Fibroblast of pulmonary artery (primary cell): ENCODE data around the gene BICC1.

ENCODE experiments used
- DNase-seq: peaks from one replicate; pipeline ENCODE4 v3.0.0-alpha.2; 2010; ENCODE audit warnings: low read depth
- H3K4me3 ChIP-seq: replicated peaks from 2 replicates; pipeline ENCODE4 v1.5.1; 2011; ENCODE audit warnings: low read depth, mild to moderate bottlenecking, control low read depth, low read length, moderate library complexity
- TF ChIP-seq, protein P1 (sequence below): IDR thresholded peaks from 2 replicates; pipeline ENCODE4 v1.5.1; 2011; ENCODE audit warnings: mild to moderate bottlenecking, control low read depth, low read length, inconsistent platforms; ENCODE audit errors: missing control alignments

The BICC1 gene

DNA sequence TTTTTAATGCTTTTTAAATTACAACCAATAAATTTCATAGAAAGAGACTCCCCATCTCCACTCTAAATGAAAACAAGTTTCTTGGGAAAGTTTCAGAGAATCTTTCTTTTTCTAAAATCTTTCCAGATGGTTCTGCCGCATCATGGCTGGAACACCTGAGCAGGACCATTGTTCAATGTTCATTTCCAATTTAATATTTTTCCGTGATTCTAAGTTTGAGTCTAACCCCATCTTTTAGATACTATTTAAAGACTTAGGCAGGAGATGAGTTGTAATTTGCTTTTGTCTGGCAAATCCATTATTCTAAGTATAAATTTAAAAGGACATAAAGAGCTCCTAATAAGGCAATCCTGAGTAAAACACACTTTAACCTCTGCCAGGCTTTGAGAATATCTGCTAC is 325.2 kb downstream of the BICC1 start:
- H3K4me3 ChIP-seq, result no peak overlapping the region
- TF ChIP-seq, protein P1, sequence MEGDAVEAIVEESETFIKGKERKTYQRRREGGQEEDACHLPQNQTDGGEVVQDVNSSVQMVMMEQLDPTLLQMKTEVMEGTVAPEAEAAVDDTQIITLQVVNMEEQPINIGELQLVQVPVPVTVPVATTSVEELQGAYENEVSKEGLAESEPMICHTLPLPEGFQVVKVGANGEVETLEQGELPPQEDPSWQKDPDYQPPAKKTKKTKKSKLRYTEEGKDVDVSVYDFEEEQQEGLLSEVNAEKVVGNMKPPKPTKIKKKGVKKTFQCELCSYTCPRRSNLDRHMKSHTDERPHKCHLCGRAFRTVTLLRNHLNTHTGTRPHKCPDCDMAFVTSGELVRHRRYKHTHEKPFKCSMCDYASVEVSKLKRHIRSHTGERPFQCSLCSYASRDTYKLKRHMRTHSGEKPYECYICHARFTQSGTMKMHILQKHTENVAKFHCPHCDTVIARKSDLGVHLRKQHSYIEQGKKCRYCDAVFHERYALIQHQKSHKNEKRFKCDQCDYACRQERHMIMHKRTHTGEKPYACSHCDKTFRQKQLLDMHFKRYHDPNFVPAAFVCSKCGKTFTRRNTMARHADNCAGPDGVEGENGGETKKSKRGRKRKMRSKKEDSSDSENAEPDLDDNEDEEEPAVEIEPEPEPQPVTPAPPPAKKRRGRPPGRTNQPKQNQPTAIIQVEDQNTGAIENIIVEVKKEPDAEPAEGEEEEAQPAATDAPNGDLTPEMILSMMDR, result no peak
- no peak for DNase-seq

DNA sequence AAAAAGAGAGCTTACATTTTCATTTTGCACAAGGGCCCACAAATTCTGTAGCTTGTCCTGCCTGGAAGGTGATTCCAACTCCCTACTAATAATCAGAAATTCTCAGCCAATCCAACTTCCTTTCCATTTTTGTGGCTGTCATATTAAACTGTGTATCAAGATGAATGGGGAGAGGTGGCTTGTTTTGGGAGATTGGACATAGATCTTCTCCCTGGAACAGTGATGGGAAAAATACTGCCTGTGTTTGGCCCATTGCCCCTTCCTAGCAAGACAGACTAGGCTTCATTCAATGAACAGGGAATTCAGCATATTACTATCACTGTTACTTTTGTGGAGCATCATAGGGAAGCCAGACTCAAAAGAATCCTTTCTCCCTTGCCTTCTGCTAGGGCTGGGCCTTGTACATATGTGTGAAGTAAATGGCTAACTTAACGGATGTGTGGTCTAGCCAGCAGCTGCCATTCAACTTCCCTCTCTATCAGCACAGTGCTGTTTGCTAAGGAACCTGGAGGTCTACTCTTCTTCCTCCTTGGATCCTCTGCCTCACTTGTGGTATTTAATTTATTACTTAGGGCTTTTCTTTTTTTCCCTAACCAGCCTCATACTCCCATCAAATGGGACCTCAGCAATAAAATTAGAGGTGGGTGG is 326.0 kb downstream of the BICC1 start:
- no peak overlapping the region for H3K4me3 ChIP-seq
- DNase-seq, result no peak
- TF ChIP-seq, protein P1, result no peak

DNA sequence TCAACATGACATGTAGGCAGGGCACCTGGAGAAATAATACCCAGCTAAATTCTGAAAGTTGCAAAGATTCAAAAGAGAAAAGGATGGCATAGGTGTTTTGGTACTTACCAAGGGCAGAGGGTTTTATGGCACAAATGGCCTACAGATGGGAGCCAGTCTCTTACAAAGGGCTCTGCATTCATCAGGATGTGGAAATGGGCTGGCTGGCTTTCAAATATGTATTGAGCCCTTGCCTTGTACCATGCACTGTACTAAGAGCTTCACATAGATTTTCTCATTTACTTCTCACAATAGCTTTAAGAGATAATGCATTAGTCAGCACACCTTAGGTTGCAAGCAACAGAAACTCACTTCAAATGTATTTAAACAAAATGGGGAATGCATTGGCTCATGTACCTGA is 327.1 kb downstream of the BICC1 start:
- DNase-seq, result peak; percentile 40
- no peak overlapping the region for H3K4me3 ChIP-seq
- TF ChIP-seq, protein P1, result no peak

DNA sequence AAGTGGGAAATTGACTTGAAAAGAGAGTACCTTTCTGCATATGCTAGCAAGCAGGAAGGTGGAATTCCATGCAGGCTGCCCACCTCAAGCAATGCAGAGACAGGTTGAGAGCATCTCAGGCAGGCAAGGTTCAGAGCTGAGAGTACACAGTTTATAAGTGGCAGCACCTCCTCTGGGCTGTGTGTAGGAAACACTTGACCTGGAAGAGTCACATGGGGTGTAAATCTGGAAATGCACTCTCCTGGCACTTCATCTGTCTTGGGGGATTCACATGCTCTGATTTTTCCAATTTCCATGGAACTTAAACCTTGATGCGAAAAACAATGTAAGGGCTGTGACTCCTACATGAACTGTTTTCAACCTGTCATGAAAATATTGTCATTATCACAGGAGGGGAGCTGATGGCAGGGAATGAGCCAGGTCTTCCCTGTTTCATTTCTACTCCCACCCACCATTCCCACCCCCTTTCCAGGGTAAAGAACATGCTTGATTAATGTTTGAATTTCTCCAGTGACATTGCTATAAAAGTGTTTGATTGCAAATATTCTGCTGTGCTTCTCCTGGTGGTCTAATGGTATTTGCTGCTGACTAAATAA is 328.3 kb downstream of the BICC1 start:
- no peak for DNase-seq
- H3K4me3 ChIP-seq, result no peak overlapping the region
- TF ChIP-seq, protein P1, result no peak

DNA sequence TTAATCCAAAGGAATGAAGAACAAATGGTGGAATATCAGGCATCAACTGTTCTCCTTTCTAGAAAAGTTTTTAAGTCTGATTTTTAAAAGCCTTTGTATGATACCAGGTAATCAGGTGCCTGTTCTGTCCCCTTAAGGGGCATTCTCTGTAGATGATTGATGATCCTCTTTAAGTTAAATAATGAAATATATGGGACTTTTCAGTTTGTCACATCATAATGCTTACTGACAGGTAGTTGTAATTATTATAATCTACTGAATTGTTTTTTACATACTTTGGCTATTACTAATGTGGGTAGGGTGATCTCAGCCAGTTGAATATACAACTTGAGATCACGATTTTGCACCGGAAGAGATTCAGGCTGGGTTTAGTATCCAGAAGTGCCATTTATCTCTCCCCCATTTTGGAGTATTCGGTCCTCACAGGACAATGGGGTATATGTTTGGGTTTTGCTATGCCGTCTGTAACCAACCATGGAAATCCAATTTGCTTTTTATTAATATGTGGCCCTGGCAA is 330.2 kb downstream of the BICC1 start:
- H3K4me3 ChIP-seq, result no peak overlapping the region
- no peak for DNase-seq
- TF ChIP-seq, protein P1, result no peak

DNA sequence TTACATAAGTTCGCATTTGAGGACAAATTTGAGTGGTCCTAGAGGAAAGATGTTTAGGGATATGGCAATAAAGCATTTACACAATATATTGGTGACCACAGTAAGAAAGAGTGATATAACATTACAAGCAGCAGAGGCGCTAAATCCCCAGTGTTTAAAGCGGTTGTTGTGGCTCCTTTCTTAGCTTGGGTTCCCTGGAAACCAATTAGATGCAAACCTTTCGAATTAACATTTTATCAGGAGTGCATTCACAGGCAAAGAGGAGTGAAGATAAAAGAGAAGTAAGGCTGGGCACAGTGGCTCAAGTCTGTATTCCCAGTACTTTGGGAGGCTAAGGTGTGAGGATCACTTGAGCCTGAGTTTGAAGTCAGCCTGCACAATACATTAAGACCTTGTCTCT is 331.1 kb downstream of the BICC1 start:
- TF ChIP-seq, protein P1, result no peak
- no peak for DNase-seq
- no peak overlapping the region for H3K4me3 ChIP-seq

DNA sequence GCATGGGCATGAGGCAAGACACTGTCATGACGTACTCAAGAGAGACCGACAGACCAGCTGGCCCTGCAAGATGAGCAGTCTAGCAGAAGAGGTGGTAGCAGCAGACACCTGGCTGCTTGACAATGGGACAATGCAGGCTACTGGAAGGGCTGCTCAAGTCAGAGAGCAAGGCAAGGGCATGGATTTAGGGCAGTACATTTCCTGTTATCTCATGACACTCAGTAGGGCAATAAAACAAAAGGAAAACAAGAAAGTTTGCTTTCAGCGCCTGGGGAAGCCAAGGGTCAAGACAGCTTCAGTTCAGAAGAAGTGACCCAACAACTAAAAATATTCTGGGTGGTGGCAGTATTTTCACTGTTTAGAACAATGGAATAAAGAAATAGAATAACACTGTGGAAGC is 332.0 kb downstream of the BICC1 start:
- H3K4me3 ChIP-seq, result no peak overlapping the region
- TF ChIP-seq, protein P1, result no peak
- DNase-seq, result no peak
